Osteocyte (in vitro differentiated cells): ENCODE measurements around the gene IGF2R. TPM values are rescaled to one million over a fixed set of nuclear protein-coding genes. Genes with fewer than 3 reads are reported as not detected.
"Not testable (repeated sequence)": the region's sequence is repeated elsewhere in the genome, so short reads cannot be mapped to it uniquely, and the experiment has no call there.

Source experiments
- DNase-seq: peaks from one replicate; pipeline ENCODE4 v3.0.0; 2021; ENCODE audit warnings: mixed read lengths; ENCODE audit not compliant: unreplicated experiment; ENCODE audit errors: extremely low spot score
- H3K27ac Mint-ChIP-seq: one replicate; pipeline ENCODE4 v1.8.0; 2021; ENCODE audit warnings: mild to moderate bottlenecking, mixed read lengths; ENCODE audit not compliant: unreplicated experiment
- H3K27me3 Mint-ChIP-seq: one replicate; pipeline ENCODE4 v1.8.0; 2021; ENCODE audit warnings: mixed read lengths; ENCODE audit not compliant: unreplicated experiment
- H3K36me3 Mint-ChIP-seq: one replicate; pipeline ENCODE4 v1.8.0; 2021; ENCODE audit warnings: mixed read lengths; ENCODE audit not compliant: unreplicated experiment
- H3K4me1 Mint-ChIP-seq: one replicate; pipeline ENCODE4 v1.8.0; 2021; ENCODE audit warnings: mixed read lengths; ENCODE audit not compliant: unreplicated experiment
- H3K4me3 Mint-ChIP-seq: one replicate; pipeline ENCODE4 v1.8.0; 2021; ENCODE audit warnings: mild to moderate bottlenecking, moderate library complexity, mixed read lengths; ENCODE audit not compliant: unreplicated experiment
- H3K9me3 Mint-ChIP-seq: one replicate; pipeline ENCODE4 v1.8.0; 2021; ENCODE audit warnings: mixed read lengths; ENCODE audit not compliant: unreplicated experiment
- total RNA-seq: library from RNA; stranded (reverse); gene quantifications from 2 replicates; pipeline ENCODE4 v1.2.1, GENCODE V29; 2021
- TF ChIP-seq, protein P1 (sequence below): fragments of 200-600 bp; sonication (generic); IDR thresholded peaks from 2 replicates; pipeline ENCODE4 v1.5.0; 2021; ENCODE audit warnings: antibody characterized with exemption, mild to moderate bottlenecking, moderate library complexity

Gene IGF2R
- total RNA-seq, 1 donor from 2014 or later, result 196 TPM

GRCh38 chr6:160137130-160137988 lies 168.5 kb downstream of the IGF2R start:
- Mint-ChIP-seq H3K9me3 (no peaks in the 10 kb centered on the region), H3K27ac (no peak overlapping the region), H3K27me3 (no peaks in the 10 kb centered on the region), H3K36me3 (peaks cover 5% of the 10 kb centered on the region), H3K4me1 (peaks cover 44% of the 10 kb centered on the region), H3K4me3 (no peak overlapping the region)
- TF ChIP-seq, protein P1, sequence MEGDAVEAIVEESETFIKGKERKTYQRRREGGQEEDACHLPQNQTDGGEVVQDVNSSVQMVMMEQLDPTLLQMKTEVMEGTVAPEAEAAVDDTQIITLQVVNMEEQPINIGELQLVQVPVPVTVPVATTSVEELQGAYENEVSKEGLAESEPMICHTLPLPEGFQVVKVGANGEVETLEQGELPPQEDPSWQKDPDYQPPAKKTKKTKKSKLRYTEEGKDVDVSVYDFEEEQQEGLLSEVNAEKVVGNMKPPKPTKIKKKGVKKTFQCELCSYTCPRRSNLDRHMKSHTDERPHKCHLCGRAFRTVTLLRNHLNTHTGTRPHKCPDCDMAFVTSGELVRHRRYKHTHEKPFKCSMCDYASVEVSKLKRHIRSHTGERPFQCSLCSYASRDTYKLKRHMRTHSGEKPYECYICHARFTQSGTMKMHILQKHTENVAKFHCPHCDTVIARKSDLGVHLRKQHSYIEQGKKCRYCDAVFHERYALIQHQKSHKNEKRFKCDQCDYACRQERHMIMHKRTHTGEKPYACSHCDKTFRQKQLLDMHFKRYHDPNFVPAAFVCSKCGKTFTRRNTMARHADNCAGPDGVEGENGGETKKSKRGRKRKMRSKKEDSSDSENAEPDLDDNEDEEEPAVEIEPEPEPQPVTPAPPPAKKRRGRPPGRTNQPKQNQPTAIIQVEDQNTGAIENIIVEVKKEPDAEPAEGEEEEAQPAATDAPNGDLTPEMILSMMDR, result no peak
- peak; percentile 76 for DNase-seq

DNA sequence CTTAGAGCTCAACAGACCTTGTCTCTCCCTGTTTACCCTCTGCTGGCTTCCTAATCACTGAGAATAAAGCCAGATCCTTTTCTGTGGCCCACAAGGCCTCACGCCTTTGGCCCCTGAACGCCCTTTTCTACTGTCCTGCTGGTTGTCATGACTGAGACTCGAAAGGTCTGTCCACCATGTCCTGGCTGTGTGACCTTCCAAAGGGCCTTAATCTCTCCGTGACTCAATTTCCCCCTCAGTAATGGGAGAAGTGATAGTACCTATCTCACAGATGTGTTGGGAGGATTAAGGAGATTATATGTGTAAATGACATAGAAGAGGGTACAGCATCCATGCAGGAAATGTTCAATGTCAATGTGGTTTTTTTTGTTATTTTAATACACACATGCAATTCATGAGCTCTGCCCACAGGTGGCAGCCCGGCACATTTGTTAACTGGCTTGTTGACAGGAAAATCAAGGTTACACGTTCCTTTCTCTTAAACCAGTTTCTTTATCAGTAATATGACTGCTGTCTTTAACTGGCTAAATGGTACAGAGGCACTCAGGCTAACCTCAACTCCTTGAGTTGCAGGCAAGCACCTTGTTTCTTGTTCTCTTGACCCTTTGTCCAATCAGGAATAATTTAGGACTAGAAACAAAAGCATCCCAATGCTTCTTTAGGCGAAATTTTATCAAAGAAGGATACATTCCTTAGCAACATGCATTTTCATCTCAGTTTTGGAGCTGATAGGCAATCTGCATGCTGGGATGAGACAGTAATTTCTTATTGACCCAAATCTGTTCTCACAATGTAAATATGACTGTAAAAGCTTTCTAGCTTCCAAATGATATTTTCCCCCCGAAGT lies 169.3 kb downstream of the IGF2R start:
- H3K4me3 Mint-ChIP-seq, result no peak overlapping the region
- peaks cover 4% of the 10 kb centered on the region for H3K36me3 Mint-ChIP-seq
- TF ChIP-seq, protein P1, result peak; percentile 81
- H3K27ac Mint-ChIP-seq, result peak overlapping the region; percentile 50
- DNase-seq, result peak; percentile 83
- H3K4me1 Mint-ChIP-seq, result peaks cover 38% of the 10 kb centered on the region
- H3K9me3 Mint-ChIP-seq, result no peaks in the 10 kb centered on the region
- H3K27me3 Mint-ChIP-seq, result no peaks in the 10 kb centered on the region

- H3K4me3 Mint-ChIP-seq, result no peak overlapping the region
- H3K9me3 Mint-ChIP-seq, result no peaks in the 10 kb centered on the region
- peak; percentile 34 for DNase-seq
- TF ChIP-seq, protein P1, result no peak
- H3K27me3 Mint-ChIP-seq, result no peaks in the 10 kb centered on the region
- H3K36me3 Mint-ChIP-seq, result no peaks in the 10 kb centered on the region
- H3K4me1 Mint-ChIP-seq, result peaks cover 38% of the 10 kb centered on the region
- H3K27ac Mint-ChIP-seq, result peak overlapping the region; percentile 50
Observed at GRCh38 chr6:160138839-160139419, 170.0 kb downstream of the IGF2R start.

DNA sequence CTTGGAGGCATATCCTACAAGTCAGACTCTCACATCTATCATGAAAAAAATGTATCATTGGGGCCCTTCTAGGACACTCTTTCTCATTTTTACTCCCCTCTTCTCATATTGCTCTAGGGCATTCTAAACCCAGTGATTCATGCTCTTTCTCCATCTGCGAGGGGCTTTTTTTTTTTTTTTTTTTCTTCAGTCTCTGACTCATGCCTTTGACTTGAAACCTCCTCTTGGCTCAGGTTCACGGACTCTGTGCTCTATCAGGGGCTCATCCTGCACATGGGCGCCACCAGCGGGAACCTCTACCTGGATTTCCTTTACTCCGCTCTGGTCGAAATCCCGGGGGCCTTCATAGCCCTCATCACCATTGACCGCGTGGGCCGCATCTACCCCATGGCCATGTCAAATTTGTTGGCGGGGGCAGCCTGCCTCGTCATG lies 170.6 kb downstream of the IGF2R start:
- peak overlapping the region; percentile 33 for H3K27ac Mint-ChIP-seq
- DNase-seq, result peak; percentile 75
- H3K27me3 Mint-ChIP-seq, result no peaks in the 10 kb centered on the region
- H3K9me3 Mint-ChIP-seq, result peaks cover 3% of the 10 kb centered on the region
- peaks cover 38% of the 10 kb centered on the region for H3K4me1 Mint-ChIP-seq
- TF ChIP-seq, protein P1, result no peak
- no peak overlapping the region for H3K4me3 Mint-ChIP-seq
- peaks cover 4% of the 10 kb centered on the region for H3K36me3 Mint-ChIP-seq

GRCh38 chr6:160140493-160140892 lies 171.6 kb downstream of the IGF2R start:
- H3K27ac Mint-ChIP-seq, H3K9me3 Mint-ChIP-seq, H3K4me3 Mint-ChIP-seq, H3K36me3 Mint-ChIP-seq, H3K27me3 Mint-ChIP-seq: not testable (repeated sequence)
- H3K4me1 Mint-ChIP-seq, result peaks cover 38% of the 10 kb centered on the region
- peak; percentile 36 for DNase-seq
